Vagina (tissue), 2 donors: Measurements from ENCODE around the gene HBG2. TPM values are rescaled to one million over a fixed set of nuclear protein-coding genes. Genes with fewer than 3 reads are reported as not detected.

Source experiments
- DNase-seq, 2 donors: peaks; one replicate each; pipeline ENCODE4 v3.0.0-alpha.2; 2017; ENCODE audit errors: extremely low spot score in 2 of 2
- H3K27ac ChIP-seq: fragments of 200-600 bp; sonication (generic); one replicate; pipeline ENCODE4 v1.5.1; 2019
- H3K27me3 ChIP-seq: fragments of 200-600 bp; sonication (generic); one replicate; pipeline ENCODE4 v1.5.1; 2019
- H3K36me3 ChIP-seq, 2 donors: fragments of 200-600 bp; sonication (generic); one replicate each; pipeline ENCODE4 v1.5.1; 2017 to 2019
- H3K4me1 ChIP-seq: fragments of 200-600 bp; sonication (generic); one replicate; pipeline ENCODE4 v1.5.1; 2019
- H3K4me3 ChIP-seq, 2 donors: fragments of 200-600 bp; sonication (generic); 1 replicate in 1 of 2; 2 replicates in 1 of 2; pipeline ENCODE4 v1.5.1; 2016 to 2019
- H3K9me3 ChIP-seq: fragments of 200-600 bp; sonication (generic); one replicate; pipeline ENCODE4 v1.5.1; 2019
- CTCF ChIP-seq, 3 experiments: fragments of 450-650 bp in 2 of 3; fragments of 200-600 bp in 1 of 3; sonication (generic) in 1 of 3; IDR thresholded peaks; one replicate each; pipeline ENCODE4 v1.5.1; 2017 to 2019; ENCODE audit warnings: antibody characterized with exemption in 3 of 3, mild to moderate bottlenecking in 2 of 3, moderate library complexity in 2 of 3
- POLR2A ChIP-seq, 2 donors: fragments of 450-650 bp; IDR thresholded peaks; one replicate each; pipeline ENCODE4 v1.6.1; 2017; ENCODE audit warnings: antibody characterized with exemption in 2 of 2, mild to moderate bottlenecking in 2 of 2, moderate library complexity in 2 of 2
- POLR2AphosphoS5 ChIP-seq, 2 donors: sonication (generic); formaldehyde crosslinking; IDR thresholded peaks; one replicate each; pipeline ENCODE4 v1.9.0; 2017; ENCODE audit warnings: antibody characterized with exemption in 2 of 2, mild to moderate bottlenecking in 2 of 2, low read depth in 1 of 2; ENCODE audit not compliant: insufficient read depth in 1 of 2
- intact Hi-C: fragments of 100-400 bp; cut with DNase I; formaldehyde crosslinking; loops from one replicate; pipeline ENCODE4 v1.15.1; 2023
- total RNA-seq: library from RNA; depleted of rRNA; stranded (reverse); fragments of >200 nt; gene quantifications from one replicate; pipeline ENCODE4 v1.2.3, GENCODE V29; 2016

HBG2 gene
- total RNA-seq, 1 donor from 2014 or later = not detected

GRCh38 chr11:5239046-5239445 lies 15.5 kb downstream of the HBG2 start:
- Histone ChIP-seq H3K4me1 (no peaks in the 10 kb centered on the region), H3K9me3 (no peaks in the 10 kb centered on the region), H3K27ac (no peak overlapping the region), H3K4me3 (no peak overlapping the region), H3K27me3 (no peaks in the 10 kb centered on the region), H3K36me3 (no peaks in the 10 kb centered on the region)
- DNase-seq = no peak
- intact Hi-C loops = no loop called here
- TF ChIP-seq CTCF (IDR thresholded peaks at IDR 0.05) = no peak
- no peak for TF ChIP-seq POLR2A (IDR thresholded peaks at IDR 0.05)

GRCh38 chr11:5238486-5238885 lies 16.1 kb downstream of the HBG2 start:
- Histone ChIP-seq H3K27me3 (no peaks in the 10 kb centered on the region), H3K27ac (no peak overlapping the region), H3K9me3 (no peaks in the 10 kb centered on the region), H3K4me3 (no peak overlapping the region), H3K4me1 (no peaks in the 10 kb centered on the region), H3K36me3 (no peaks in the 10 kb centered on the region)
- TF ChIP-seq CTCF (IDR thresholded peaks at IDR 0.05) = no peak
- no peak for TF ChIP-seq POLR2A (IDR thresholded peaks at IDR 0.05)
- no peak for TF ChIP-seq POLR2AphosphoS5 (IDR thresholded peaks at IDR 0.05; ENCODE audit: insufficient read depth in 1 of 2, low read depth in 1 of 2)
- DNase-seq = no peak
- intact Hi-C loops = no loop called here

GRCh38 chr11:5237420-5237819 lies 17.2 kb downstream of the HBG2 start:
- Histone ChIP-seq H3K9me3 (no peaks in the 10 kb centered on the region), H3K4me1 (no peaks in the 10 kb centered on the region), H3K36me3 (no peaks in the 10 kb centered on the region), H3K4me3 (no peak overlapping the region), H3K27me3 (no peaks in the 10 kb centered on the region), H3K27ac (no peak overlapping the region)
- intact Hi-C loops = no loop called here
- no peak for DNase-seq
- TF ChIP-seq POLR2A (IDR thresholded peaks at IDR 0.05) (no peak), CTCF (IDR thresholded peaks at IDR 0.05) (no peak), POLR2AphosphoS5 (IDR thresholded peaks at IDR 0.05; ENCODE audit: insufficient read depth in 1 of 2, low read depth in 1 of 2) (no peak)

- H3K36me3 ChIP-seq = no peaks in the 10 kb centered on the region
- H3K9me3 ChIP-seq = no peaks in the 10 kb centered on the region
- intact Hi-C loops = no loop called here
- no peak for DNase-seq
- no peak overlapping the region for H3K27ac ChIP-seq
- H3K27me3 ChIP-seq = no peaks in the 10 kb centered on the region
- H3K4me3 ChIP-seq = no peak overlapping the region
- no peak for TF ChIP-seq CTCF (IDR thresholded peaks at IDR 0.05)
- TF ChIP-seq POLR2A (IDR thresholded peaks at IDR 0.05) = no peak
- no peak for TF ChIP-seq POLR2AphosphoS5 (IDR thresholded peaks at IDR 0.05; ENCODE audit: insufficient read depth in 1 of 2, low read depth in 1 of 2)
- no peaks in the 10 kb centered on the region for H3K4me1 ChIP-seq
Measured at GRCh38 chr11:5235364-5236095, 19.1 kb downstream of the HBG2 start.

- Histone ChIP-seq H3K4me1 (no peaks in the 10 kb centered on the region), H3K4me3 (no peak within 1 kb of the TSS), H3K9me3 (no peaks in the 10 kb centered on the region), H3K27me3 (no peaks in the 10 kb centered on the region), H3K27ac (no peak within 1 kb of the TSS), H3K36me3 (no peaks in the 10 kb centered on the region)
- intact Hi-C loops = no loop called here
- TF ChIP-seq POLR2A (IDR thresholded peaks at IDR 0.05) = no peak
- no peak for TF ChIP-seq POLR2AphosphoS5 (IDR thresholded peaks at IDR 0.05; ENCODE audit: insufficient read depth in 1 of 2, low read depth in 1 of 2)
- no peak for TF ChIP-seq CTCF (IDR thresholded peaks at IDR 0.05)
- DNase-seq = no peak
Measured at GRCh38 chr11:5234381-5234834, 20.2 kb downstream of the HBG2 start, which contains the start of gene HBD. HBD (minus strand) TSS chr11:5234483; CDS start chr11:5234433, 50 bp downstream.
